ENCODE measurements around the gene NCOA4.
"Not testable (repeated sequence)": the region's sequence is repeated elsewhere in the genome, so short reads cannot be mapped to it uniquely, and the experiment has no call there.

NCOA4 gene

GRCh38 chr10:45997994-45998763 lies 32.2 kb downstream of the NCOA4 start:
- H3K9me3 ChIP-seq (ENCODE audit: control insufficient read depth, insufficient read depth, low read depth, low read length) = no peaks in the 10 kb centered on the region
- ChIA-PET POLR2A (no interaction called here), CTCF (interaction anchor here (0.6 kb wide), 1 partner anchor 31 kb away, joined by 3 read pairs; no protein-coding TSS in a partner anchor)
- H3K27ac ChIP-seq (ENCODE audit: extremely low read depth, low read depth, low read length) = no peak overlapping the region
- H3K36me3 ChIP-seq (ENCODE audit: control insufficient read depth in 2 of 2, insufficient read depth in 1 of 2, low read length in 2 of 2) = peaks cover 24 to 59% of the 10 kb centered on the region in 2 experiments
- no peak for TF ChIP-seq ZNF24 (tag by site-specific recombination; IDR thresholded peaks at IDR 0.05)
- no peak for TF ChIP-seq ZNF324 (tag by site-specific recombination; IDR thresholded peaks at IDR 0.05)
- no peak for TF ChIP-seq ZNF311 (tag by site-specific recombination; IDR thresholded peaks at IDR 0.05; ENCODE audit: borderline replicate concordance)
- TF ChIP-seq ZNF37A (tag by site-specific recombination; IDR thresholded peaks at IDR 0.05) = no peak
- TF ChIP-seq ZNF114 (tag by site-specific recombination; IDR thresholded peaks at IDR 0.05) = no peak
- no peak for TF ChIP-seq KLF7 (tag by site-specific recombination; IDR thresholded peaks at IDR 0.05; ENCODE audit: borderline replicate concordance)
- TF ChIP-seq ZNF433 (tag by site-specific recombination; IDR thresholded peaks at IDR 0.05; ENCODE audit: low read depth) = no peak
- TF ChIP-seq TCF7L2 (IDR thresholded peaks at IDR 0.05; ENCODE audit: borderline replicate concordance, low read depth, low read length) = no peak
- TF ChIP-seq GLI2 (tag by site-specific recombination; IDR thresholded peaks at IDR 0.05; ENCODE audit: borderline replicate concordance, low read depth) = no peak
- no peak overlapping the region for H3K4me3 ChIP-seq (ENCODE audit: low read depth, low read length)
- no peaks in the 10 kb centered on the region for H3K4me1 ChIP-seq (ENCODE audit: control insufficient read depth, insufficient read depth, low read length)

GRCh38 chr10:45997557-45997956 lies 32.9 kb downstream of the NCOA4 start:
- Histone ChIP-seq H3K4me3 (ENCODE audit: low read depth, low read length) (no peak overlapping the region), H3K36me3 (ENCODE audit: control insufficient read depth in 2 of 2, insufficient read depth in 1 of 2, low read length in 2 of 2) (peaks cover 21 to 59% of the 10 kb centered on the region in 2 experiments; a peak in 2 of 3 replicates), H3K9me3 (ENCODE audit: control insufficient read depth, insufficient read depth, low read depth, low read length) (no peaks in the 10 kb centered on the region), H3K4me1 (ENCODE audit: control insufficient read depth, insufficient read depth, low read length) (no peaks in the 10 kb centered on the region), H3K27ac (ENCODE audit: extremely low read depth, low read depth, low read length) (no peak overlapping the region)
- TF ChIP-seq ZNF23 (tag by site-specific recombination; IDR thresholded peaks at IDR 0.05; ENCODE audit: borderline replicate concordance) (no peak), ZNF830 (tag by site-specific recombination; IDR thresholded peaks at IDR 0.05; ENCODE audit: low read depth) (no peak), ZBTB6 (tag by site-specific recombination; IDR thresholded peaks at IDR 0.05) (no peak), ZNF239 (tag by site-specific recombination; IDR thresholded peaks at IDR 0.05) (no peak), ZNF580 (tag by site-specific recombination; IDR thresholded peaks at IDR 0.05) (no peak), ZNF571 (tag by site-specific recombination; IDR thresholded peaks at IDR 0.05) (no peak), ZNF843 (tag by site-specific recombination; IDR thresholded peaks at IDR 0.05) (no peak), ZNF214 (tag by site-specific recombination; IDR thresholded peaks at IDR 0.05; ENCODE audit: borderline replicate concordance) (no peak), ZFP69B (tag by site-specific recombination; IDR thresholded peaks at IDR 0.05) (no peak), ZNF600 (tag by site-specific recombination; IDR thresholded peaks at IDR 0.05) (no peak), ZNF155 (tag by site-specific recombination; IDR thresholded peaks at IDR 0.05) (no peak)
- ChIA-PET CTCF (interaction anchor here (0.6 kb wide), 1 partner anchor 32 kb away, joined by 3 read pairs; no protein-coding TSS in a partner anchor), POLR2A (no interaction called here)

- H3K9me3 ChIP-seq (ENCODE audit: control insufficient read depth, insufficient read depth, low read depth, low read length); CTCF ChIA-PET; H3K4me3 ChIP-seq (ENCODE audit: low read depth, low read length); H3K4me1 ChIP-seq (ENCODE audit: control insufficient read depth, insufficient read depth, low read length); POLR2A ChIA-PET; H3K27ac ChIP-seq (ENCODE audit: extremely low read depth, low read depth, low read length): not testable (repeated sequence)
- H3K36me3 ChIP-seq (ENCODE audit: control insufficient read depth in 2 of 2, insufficient read depth in 1 of 2, low read length in 2 of 2) = peaks cover 4 to 39% of the 10 kb centered on the region in 2 experiments; a peak in 2 of 3 replicates
Measured at GRCh38 chr10:45985590-45985989, 44.8 kb downstream of the NCOA4 start.

GRCh38 chr10:45984473-45984872 lies 46.0 kb downstream of the NCOA4 start:
- POLR2A ChIA-PET; H3K4me1 ChIP-seq (ENCODE audit: control insufficient read depth, insufficient read depth, low read length); H3K9me3 ChIP-seq (ENCODE audit: control insufficient read depth, insufficient read depth, low read depth, low read length); H3K27ac ChIP-seq (ENCODE audit: extremely low read depth, low read depth, low read length); H3K4me3 ChIP-seq (ENCODE audit: low read depth, low read length); CTCF ChIA-PET: not testable (repeated sequence)
- peaks cover 0 to 34% of the 10 kb centered on the region in 2 experiments; a peak in 2 of 3 replicates for H3K36me3 ChIP-seq (ENCODE audit: control insufficient read depth in 2 of 2, insufficient read depth in 1 of 2, low read length in 2 of 2)
